GM21515 (cell line): ENCODE measurements around the gene ZBTB45.
A peak's percentile ranks its signal among the peaks of the same experiment; 100 is the strongest.
"Not testable (repeated sequence)": the region's sequence is repeated elsewhere in the genome, so short reads cannot be mapped to it uniquely, and the experiment has no call there.

Source experiments
- ATAC-seq: cut with Tn5 transposase; IDR thresholded peaks from one replicate; pipeline ENCODE4 v1.9.1; 2021; ENCODE audit not compliant: unreplicated experiment

ZBTB45 gene

DNA sequence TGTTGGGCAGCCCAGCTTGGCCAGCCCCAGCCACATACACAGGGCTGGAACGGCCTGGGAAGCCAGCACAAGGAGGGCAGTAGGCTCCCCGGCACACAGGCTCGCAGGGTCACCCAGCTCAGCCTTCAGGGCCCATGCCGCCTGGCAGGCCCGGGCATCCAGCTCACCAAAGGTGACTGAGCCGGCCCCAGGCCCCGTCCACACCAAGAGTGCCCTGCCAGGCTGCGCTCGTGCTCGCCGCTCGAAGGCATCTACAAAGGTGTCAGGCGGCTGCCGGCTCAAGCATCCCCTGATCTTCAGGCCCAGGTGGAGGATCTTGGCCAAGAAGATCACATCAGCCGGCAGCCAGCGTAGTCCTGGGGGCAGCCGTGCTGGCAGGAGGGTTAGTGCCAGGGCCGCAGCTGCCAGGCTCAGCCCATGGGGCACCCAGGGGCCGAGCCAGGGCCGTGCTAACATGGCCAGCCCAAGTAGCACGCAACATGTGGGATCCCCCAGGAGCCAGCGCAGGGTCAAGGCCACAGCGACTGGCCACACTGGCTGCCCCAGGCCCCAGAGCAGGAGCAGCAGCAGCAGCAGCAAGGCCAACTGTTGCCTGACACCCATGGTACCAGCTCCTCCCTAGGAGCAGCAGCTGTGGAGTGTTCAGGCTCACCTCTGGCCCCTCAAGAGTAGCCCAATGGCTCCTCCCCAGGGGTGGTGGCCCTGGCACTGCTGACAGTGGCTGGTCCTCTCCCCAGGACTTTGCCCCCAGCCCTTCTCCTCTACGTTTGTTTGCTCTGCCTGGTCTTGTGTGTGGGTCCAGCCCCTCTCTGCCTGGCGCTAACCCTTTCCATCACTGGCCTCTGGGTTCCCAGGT is 8.0 kb downstream of the ZBTB45 start, which contains the start of gene SLC27A5:
Gene SLC27A5, minus strand, starts transcription at position 640 of the 856 bp plus-strand sequence. Its CDS starts 37 bp downstream, at position 603.
- no peak for ATAC-seq

DNA sequence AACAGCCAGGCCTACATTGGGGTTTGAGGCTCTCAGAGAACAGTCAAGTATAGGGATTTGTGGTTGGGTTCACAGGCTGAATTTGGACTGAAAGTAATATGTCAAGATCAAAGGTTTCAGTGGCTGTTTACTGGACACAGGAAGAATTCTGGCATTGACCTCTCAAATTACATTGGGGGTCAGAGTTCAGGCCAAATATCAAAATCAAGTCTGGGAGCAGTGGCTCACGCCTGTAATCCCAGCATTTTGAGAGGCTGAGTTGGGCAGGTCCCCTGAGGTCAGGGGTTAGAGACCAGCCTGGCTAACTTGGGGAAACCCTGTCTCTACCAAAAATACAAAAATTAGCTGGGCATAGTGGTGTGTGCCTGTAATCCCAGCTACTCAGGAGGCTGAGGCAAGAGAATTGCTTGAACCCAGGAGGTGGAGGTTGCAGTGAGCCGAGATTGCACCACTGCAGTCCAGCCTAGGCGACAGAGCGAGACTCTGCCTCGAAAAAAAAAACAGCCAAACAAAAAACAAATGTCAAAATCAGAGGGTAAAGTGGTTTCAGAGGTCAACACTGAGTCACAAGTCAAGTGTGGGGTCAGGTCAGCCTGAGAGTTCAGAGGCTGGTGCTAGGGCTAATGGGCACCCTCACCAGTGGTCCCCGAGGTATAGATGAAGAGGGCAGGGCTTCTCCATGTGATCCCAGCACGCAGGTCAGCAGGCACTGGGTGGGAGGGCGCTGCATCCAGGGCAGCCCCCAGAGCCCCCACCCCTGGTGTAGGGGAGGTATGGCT is 9.3 kb downstream of the ZBTB45 start:
- no peak for ATAC-seq

DNA sequence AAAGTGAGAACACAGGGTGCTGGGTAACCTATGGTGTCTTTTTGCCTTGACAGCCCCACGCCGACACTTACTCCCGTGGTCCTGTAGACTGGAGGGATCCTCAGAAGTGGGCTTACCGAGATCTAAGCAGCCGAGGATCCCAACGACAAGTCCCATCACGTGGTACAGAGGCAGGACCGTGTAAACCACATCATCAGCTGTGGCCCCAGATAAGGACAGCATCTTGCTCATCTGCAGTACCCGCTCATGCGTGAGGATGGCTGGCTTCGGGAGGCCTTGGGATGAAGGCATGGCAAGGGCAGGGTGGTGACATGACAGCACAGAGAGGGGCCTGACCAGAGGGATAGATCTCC is 9.9 kb downstream of the ZBTB45 start:
- no peak for ATAC-seq

DNA sequence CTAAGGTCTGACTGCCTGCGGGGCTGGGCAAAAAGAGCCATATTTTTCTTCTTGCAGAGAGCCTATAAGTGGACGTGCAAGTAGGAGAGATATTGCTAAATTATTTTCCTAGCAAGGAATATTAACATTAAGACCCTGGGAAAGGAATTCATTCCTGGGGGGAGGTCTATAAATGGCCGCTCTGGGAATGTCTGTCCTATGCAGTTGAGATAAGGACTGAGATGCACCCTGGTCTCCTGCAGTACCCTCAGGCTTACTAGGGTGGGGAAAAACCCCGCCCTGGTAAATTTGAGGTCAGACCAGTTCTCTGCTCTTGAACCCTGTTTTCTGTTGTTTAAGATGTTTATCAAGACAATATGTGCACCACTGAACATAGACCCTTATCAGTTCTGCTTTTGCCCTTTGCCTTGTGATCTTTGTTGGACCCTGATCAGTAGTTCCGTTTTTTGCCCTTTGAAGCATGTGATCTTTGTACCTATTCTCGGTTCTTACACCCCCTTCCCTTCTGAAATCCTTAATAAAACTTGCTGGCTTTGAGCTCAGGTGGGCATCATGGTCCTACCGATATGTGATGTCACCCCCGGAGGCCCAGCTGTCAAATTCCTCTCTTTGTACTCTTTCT is 11.9 kb downstream of the ZBTB45 start:
- ATAC-seq, result not testable (repeated sequence)

DNA sequence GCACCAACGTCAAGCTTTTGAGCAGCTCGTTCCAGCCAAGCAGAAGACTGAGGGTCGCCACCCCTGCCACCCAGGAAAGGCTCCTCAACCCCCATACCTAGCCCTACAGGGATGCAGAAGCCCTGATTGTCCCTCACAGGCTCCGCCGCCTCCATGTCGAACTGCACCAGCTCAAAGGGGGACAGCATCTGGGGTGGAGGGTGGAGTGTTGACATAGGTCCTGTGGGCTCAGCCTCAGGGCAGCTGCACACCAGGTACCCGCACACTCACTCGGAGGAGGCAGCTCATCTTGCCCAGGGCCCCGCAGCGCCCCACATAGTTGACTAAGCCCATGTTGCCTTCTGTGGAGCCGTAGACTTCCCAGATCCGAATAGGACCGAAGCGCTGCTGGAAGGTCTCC is 19.4 kb downstream of the ZBTB45 start:
- ATAC-seq, result no peak

DNA sequence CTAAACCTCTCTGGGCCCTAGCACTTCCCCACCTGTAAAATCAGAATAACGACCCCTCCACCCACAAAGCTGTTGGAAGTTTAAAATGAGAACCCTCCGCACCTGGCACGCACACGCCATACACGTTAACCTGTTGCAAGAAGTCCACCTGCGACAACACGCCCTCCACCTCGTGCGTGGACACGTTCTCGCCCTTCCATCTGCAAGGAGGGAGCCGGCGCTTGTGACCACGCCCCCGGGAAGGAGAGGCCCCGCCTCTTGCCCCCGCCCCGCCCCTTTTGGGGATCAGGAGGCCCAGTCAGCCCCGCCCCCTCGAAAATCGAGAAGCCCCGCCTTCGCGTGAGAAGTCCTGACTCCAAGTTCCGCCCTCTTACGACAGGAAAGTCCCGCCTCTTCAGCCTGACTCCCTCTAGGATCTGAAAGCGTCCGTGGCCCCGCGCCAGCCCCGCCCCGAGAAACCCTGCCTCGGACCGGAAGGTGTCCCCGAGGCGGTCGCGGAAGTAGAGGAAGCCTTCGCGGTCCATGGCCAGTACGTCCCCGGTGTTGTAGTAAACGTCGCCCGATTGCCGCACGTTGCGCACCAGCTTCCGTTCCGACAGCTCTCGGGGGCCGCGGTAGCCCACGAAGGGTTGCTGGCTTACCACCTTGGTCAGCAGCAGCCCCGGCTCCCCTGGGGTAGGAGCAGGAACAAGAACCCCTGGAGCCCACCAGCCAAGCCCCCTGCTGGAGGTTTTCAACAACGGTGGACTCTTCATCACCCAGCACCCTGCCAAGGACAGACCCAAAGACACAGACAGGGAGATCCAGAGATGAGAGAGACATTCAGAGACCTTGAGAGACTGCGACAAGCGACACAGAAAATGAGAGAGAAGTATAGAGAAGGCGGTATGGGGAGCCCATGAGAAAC is 20.3 kb downstream of the ZBTB45 start:
- ATAC-seq, result peak; percentile 85

DNA sequence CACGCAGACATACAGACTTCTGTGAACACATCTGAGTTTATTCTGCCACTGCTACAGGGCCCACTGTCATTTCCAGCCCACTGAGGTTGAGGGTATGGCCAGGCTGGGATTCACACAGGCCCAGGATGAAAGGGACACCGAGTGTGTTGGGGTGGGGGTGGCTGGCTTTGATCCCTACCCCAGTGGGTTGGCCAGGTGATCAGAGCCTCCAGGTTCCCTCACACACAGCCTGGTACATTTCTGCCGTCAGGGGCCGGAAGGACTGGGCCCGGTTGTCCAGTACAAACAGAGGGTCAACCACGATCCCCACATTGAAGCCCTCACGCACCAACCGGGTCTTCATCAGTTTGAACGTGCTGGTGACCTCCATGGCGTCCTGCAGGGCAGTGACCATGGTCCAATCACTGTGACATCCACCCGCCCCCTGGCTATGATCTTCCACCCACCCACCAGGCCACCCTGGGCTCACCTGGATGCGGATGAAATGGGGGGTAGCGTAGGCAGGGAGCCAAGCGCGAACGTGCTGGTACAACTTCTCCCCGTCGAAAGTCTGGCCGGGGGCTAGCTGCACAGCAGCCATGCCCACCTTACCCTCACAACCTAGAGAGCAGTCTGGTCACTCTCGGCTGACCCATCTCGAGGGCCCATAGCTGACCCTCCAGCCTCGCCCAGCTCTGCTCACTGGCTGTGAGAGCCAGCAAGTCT is 21.1 kb downstream of the ZBTB45 start:
- peak; percentile 3 for ATAC-seq

DNA sequence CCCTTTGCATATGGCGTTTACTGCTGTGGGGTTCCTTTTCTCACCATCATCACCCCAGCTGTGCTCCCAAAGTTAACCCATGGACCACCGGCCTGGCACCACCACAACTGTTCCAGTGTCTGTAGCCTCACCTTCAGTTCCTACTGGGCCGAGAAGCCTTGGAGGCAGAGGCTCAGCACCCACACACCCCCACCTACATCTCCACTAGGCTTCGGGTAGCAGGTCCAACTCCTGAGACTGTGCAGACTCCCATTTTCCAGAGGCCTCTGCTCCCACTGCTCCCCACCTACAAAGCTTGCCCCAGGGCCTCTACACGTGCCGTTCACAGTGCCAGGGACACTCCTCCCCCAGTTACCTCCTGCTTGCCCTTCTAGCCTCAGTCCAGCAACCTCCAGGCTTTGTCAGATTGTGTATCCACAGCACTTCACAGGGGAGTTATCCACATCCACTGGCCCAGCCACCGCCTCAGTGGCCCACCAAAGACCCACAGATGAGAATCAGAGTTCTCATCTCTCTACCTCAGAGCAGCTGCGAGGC is 21.9 kb downstream of the ZBTB45 start:
- ATAC-seq, result no peak

DNA sequence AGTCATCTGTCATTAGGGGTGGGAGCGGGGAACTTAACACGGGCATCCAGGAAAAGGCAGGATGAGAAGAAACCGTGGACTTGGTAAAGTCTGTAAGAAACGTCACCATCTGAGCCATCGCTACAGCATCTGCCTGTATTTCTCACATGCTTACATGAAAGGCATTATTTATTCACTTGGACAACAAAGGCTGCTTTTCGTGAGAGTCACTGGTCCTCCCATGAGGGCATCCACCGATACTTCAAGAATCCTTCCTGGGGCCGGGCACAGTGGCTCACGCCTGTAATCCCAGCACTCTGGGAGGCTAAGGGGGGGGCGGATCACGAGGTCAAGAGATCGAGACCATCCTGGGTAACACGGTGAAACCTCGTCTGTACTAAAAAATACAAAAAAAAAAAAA is 27.3 kb downstream of the ZBTB45 start:
- ATAC-seq, result no peak

DNA sequence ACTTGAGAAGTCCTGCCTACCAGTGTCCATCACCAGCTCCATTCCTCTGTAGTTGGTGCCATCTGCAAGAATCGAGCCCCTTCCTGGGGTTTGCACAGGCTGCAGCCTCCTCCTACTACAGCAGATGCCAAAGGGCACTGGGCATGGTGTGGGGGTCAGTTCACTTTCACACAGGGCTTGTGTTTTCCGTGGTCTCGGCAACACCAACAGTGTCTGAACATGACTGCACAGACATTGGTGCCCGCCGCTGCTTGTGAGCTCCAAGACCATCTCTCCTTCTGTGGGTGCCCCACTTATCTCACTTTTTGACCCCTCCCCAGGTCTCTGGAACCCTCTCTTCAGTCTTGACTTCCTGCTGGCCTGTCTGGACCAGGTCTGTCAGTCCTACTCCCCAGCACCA is 28.2 kb downstream of the ZBTB45 start:
- ATAC-seq, result no peak

DNA sequence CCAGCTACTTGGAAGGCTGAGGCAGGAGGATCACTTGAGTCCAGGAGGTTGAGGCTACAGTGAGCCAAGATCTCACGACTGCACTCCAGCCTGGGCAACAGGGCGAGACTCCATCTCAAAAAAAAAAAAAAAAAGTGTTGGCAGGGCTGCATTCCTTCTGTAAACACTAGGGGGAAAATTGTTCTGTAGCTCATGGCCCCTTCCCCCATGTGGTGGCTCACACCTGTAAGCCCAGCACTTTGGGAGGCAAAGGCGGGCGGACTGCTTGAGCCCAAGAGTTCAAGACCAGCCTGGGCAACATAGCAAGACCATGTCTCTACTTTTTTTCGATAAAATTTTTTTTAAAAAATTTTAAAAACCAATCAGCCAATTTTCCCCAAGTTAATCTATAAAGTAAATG is 35.3 kb downstream of the ZBTB45 start:
- not testable (repeated sequence) for ATAC-seq

DNA sequence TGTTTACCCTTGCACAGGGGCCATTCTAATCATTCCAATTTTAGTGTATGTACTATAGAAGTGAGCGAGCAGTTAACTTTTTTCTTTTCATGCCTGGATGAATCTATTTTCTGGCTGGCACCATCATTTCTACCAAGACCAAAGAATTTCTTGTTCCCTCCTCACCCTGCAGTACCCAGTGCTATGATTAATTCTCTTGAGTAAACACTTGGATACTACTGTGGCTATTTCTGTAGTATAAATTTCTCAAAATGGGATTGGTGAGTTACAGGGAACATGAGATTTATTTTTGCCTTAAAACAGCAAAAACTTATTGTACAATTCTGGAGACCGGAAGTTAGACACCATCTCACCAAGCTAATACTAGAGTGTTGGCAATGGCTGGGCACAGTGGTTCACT is 35.8 kb downstream of the ZBTB45 start:
- no peak for ATAC-seq

DNA sequence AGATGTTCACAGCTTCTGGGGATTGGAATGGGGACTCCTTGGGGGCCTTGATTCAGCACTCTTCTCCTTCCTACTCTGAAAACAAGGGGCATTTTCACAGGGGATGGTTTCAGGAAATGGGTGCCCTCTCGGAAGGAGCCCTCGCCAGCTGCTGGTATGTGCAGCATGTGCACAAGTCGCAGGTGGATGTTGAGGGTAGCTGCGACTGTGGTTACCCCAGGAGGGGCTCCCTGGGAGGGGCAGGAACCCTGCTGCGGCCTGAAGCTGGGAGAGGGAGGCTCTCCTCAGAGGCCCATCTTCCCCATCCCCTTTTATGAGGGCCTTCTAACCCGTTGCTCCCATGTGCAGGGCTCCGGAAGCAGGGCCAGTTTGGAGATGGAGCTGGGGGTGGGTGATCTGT is 37.2 kb downstream of the ZBTB45 start:
- ATAC-seq, result no peak

DNA sequence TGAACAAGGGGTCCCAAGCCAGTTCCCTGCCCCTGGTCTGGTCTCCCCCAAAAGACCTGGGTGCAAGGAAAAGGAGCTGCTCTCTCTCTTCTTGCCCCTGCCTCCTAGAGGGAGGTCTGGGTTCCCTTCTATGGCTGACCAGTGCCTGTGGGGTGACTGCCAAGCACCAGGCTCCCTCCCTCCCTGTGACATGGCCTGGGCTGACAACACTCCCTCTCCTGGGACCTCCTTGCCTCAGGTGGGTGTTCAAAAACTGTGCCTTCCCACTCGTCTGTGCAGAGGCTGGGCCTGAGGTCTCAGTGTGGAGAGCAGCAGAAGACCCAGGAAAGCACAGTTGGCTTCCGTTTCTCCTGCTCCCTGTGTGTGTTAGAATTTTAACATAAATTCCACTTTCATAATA is 38.8 kb downstream of the ZBTB45 start:
- no peak for ATAC-seq

DNA sequence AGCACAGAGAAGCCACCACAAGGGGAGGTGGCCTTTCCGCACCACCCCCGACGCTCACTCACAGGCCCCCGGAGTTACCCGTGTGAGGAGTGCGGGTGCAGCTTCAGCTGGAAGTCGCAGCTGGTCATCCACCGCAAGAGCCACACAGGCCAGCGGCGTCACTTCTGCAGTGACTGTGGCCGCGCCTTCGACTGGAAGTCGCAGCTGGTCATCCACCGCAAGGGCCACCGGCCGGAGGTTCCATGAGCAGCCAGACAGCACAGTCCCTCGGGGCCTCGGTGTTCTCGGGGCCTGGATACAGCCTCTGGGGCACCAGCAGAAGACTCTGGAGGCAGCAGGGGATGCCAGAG is 39.2 kb downstream of the ZBTB45 start:
- no peak for ATAC-seq

DNA sequence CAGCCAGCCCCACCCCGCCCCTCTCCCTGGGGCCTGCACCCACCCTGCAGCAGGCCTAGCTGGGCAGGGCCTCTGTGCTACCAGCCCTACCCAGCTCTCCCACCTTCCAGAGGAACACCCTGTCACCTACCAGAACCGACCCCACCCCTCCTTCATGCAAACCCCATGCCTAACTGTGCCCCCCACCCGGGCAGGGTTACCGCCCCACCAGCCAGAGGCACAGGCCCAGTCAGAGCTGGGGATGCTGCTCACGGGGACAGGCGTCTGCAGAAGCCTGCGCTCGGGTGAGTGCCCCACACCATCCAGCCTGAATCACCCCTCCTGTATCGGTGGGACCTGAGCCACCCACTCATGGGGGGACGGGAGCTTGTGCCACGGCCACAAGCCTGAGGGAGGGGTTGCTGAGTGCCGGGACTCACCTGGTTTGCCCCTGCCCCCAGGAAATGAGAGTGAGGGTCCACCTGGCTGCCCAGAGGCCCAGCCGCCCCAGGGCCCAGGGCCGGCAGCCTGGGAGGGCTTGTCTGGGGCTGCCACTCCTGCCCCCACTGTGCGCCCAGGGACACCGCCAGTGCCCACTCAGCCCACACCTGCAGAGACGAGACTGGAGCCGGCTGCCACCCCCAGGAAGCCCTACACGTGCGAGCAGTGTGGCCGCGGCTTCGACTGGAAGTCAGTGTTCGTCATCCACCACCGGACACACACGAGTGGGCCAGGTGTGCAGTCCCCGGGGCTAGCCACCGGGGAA is 39.7 kb downstream of the ZBTB45 start:
- no peak for ATAC-seq

DNA sequence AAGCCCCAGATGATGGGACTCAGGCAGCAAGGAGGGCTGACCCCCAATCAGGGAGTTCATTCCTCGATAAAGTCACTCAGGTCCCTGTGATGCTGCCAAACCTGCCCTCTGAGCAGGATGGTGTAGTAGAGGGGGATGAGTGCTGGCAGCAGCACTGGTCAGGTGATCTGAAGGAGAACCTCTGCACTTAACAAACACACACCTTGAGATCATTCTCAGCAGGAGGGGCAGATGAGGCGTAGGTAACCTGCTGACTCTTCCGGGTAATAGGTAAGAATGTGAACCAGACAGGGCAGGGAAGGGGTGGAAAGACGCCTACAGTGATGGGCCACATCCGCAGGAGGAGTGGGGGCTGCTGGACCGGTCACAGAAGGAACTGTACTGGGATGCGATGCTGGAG is 40.3 kb downstream of the ZBTB45 start:
- ATAC-seq, result no peak

DNA sequence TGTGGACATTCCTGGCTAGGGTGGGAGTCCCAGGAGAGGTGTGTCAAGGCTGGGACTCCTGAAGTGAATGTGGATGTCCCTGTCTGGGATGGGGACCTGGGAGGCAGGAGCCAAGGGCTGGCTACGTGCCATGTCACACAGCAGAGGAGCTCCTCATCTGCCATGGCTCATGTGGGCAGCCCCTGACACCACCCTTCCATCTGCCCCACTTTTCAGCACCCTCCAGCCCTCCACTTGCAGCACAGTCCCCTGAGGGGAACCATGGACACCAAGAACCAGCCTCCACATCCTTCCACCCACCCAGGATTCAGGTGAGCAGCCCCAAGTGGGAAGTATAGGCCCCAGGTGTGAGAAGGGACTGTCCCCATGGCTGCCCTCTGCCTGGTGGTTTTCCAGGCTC is 41.7 kb downstream of the ZBTB45 start:
- no peak for ATAC-seq

DNA sequence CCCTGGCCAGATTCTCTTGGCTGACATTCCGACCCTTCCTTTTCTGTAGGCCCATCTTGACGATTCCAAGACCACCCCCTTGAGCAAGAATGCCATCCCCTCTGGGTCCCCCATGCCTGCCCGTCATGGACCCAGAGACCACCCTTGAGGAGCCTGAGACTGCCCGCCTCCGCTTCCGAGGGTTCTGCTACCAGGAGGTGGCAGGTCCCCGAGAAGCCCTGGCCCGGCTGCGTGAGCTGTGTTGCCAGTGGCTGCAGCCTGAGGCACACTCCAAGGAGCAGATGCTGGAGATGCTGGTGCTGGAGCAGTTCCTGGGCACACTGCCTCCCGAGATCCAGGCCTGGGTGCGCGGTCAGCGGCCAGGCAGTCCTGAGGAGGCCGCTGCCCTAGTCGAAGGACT is 42.5 kb downstream of the ZBTB45 start:
- no peak for ATAC-seq
